Measurements from ENCODE around the gene BAAT.
"Not testable (repeated sequence)": the region's sequence is repeated elsewhere in the genome, so short reads cannot be mapped to it uniquely, and the experiment has no call there.

The BAAT gene

GRCh38 chr9:101384873-101385536, at the start of gene BAAT:
Gene BAAT (minus strand): TSS chr9:101385006. CDS start chr9:101371404, 13,602 bp downstream.
- DNase-seq = not testable (repeated sequence)

GRCh38 chr9:101433229-101433628, 48.4 kb upstream of the BAAT start:
- no peak for DNase-seq

- DNase-seq = no peak
Measured at GRCh38 chr9:101432740-101433139, 47.9 kb upstream of the BAAT start.

DNA sequence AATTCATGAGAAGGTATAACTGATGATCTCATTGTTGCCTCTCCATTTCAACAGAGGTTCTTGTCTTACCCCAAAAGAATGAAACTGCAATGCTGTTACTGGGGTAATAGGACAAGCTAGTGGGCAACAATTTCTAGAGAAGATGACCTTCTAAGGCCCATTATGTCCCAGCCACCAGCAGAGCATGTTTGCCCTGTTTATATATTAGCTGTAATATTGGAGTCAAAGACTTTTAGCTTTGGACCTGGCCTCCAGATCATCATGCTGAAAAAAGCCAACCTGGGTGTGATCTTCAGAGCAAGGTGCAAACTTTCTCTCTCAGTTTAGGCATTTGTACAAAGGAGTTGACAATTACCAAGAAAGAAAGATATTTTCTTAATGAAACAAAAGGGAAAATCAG, 47.4 kb upstream of the BAAT start:
- DNase-seq = no peak

DNA sequence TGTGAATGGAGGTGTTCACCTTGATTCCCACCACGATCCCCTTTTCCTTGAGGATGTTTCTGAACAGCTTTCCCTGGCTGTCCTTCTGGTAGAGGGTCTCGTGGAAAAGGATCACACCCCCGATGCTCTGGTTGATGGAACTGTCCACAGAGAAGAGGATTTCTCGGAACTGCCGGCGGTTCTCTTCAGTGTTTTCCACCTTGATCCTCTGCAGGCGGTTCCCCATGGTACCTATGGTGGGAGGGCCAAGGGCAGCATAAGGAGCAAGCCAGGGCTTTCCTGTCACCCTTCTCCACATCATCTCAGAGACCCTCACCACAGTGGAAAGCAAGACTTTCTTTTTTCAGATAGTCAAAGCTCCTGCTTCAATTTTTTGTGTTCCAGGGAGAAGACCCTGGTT, 44.9 kb upstream of the BAAT start:
- DNase-seq = no peak

- no peak for DNase-seq
Measured at GRCh38 chr9:101428909-101429308, 44.1 kb upstream of the BAAT start.

GRCh38 chr9:101427957-101428655, 43.3 kb upstream of the BAAT start:
- DNase-seq = no peak

DNA sequence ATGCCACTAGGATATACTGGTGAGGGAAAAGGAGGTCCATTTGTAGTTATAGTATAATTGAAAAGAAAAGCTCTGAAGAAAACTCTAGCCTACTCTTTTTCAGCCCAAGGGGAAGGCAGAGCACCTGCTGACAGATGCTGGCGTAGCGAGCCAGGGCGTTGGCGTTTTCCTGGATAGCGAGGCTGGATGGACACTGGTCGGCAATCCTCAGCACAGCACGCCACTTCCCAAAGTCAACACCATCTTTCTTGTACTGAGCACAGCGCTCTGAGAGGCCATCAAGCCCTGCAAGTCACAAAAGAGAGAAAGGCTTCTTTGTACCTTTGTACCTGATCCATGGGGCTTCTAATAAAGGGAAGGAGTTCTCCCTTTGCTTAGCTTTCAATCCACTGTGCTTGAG, 42.6 kb upstream of the BAAT start:
- no peak for DNase-seq

DNA sequence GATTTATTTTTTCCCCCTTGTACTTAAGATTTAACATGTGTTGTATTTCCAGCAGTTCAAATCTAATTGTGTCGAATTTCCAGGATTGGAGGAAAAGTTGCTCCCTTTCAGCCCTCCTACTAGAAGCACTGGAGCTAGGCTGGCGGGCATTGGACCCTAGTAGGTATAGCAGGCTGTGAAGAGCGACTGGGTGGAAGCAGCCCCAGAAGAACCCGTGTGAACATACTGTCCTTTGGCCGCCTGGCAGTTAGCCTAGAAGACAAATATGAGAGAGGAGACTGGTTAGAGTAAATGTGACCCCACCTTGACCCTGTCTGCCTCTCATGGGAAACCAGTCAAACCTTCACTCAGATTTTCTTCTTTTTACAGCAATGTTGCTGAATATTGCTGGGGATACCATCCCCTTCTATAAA, 36.9 kb upstream of the BAAT start:
- DNase-seq = no peak

DNA sequence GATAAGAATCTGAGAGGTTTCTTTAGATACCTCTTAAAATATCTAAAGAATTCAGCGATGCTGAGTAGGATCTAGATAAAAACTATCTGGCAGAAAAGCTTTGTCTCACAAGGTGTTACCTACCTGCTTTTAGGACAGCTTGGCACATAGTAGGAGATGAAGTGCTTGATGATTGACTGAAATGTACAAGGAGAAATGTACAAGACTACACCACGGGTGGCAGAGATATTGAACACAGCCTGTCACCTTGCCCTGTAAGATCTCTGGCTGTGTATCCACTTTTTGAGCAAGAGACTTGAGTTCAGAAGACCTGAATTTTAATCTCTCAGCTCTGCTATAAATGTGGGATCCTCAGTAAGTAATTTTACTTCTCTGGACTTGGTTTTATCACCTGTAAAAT, 35.1 kb upstream of the BAAT start:
- no peak for DNase-seq

GRCh38 chr9:101418518-101419430, 34.0 kb upstream of the BAAT start:
- DNase-seq = peak; percentile 37

GRCh38 chr9:101417977-101418376, 33.2 kb upstream of the BAAT start:
- DNase-seq = no peak

- DNase-seq = no peak
Measured at GRCh38 chr9:101417389-101417788, 32.6 kb upstream of the BAAT start.

GRCh38 chr9:101415578-101415977, 30.8 kb upstream of the BAAT start:
- DNase-seq = no peak

DNA sequence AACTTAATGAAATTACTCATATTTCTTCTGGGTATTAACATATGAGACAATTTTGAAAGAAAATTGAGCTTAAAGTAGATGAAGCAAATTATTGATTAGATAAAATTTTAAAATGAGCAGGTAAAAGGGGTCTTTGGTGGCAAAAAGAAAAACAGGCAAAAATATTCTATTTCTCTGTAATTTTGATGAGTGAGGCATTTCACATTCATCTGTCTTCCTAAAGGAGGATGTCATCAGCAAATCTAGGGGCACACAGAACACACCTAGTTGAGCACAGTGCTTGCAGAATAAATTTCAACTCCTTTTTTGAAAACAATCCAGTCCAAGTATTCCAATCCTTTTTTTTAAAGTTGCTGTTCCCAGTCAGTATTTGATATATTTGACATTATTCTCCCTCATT, 30.0 kb upstream of the BAAT start:
- no peak for DNase-seq

- no peak for DNase-seq
Measured at GRCh38 chr9:101409079-101409477, 24.3 kb upstream of the BAAT start.

GRCh38 chr9:101408374-101409078, 23.7 kb upstream of the BAAT start:
- DNase-seq = no peak

- no peak for DNase-seq
Measured at GRCh38 chr9:101403516-101404285, 18.9 kb upstream of the BAAT start.

DNA sequence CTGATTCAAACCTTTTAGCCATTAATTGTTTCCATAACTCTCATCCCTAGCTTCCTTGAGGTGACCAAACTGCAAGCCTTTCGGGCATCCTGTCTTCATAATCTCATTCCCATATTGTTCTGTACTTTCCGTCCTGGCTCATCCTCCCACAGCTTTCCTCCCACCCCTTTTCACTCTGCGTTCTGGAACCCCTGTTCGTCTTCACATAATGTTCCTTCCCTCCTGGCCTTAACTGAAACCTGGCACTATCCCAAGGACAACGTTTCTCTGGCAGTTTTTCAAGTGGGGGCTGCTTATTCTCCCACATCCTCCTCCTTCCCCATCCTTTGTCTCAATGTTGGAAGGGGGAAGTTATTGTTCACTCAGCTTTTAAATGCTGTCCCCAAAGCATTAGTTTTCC, 15.3 kb upstream of the BAAT start:
- no peak for DNase-seq

DNA sequence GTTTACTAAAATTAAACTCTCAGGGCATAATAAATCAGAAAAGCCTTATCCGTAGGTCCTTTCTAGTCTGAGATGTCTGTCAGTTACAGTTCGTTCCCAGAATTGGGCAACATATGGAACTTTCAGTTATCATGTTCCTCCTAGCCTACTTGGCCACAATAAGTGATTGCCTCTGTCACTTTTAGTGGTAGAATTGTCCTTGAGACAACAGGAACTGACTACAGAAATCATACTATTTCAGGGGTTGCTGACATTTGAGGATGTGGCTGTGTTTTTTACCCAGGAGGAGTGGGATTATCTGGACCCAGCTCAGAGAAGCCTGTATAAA, 14.8 kb upstream of the BAAT start:
- peak; percentile 22 for DNase-seq

DNA sequence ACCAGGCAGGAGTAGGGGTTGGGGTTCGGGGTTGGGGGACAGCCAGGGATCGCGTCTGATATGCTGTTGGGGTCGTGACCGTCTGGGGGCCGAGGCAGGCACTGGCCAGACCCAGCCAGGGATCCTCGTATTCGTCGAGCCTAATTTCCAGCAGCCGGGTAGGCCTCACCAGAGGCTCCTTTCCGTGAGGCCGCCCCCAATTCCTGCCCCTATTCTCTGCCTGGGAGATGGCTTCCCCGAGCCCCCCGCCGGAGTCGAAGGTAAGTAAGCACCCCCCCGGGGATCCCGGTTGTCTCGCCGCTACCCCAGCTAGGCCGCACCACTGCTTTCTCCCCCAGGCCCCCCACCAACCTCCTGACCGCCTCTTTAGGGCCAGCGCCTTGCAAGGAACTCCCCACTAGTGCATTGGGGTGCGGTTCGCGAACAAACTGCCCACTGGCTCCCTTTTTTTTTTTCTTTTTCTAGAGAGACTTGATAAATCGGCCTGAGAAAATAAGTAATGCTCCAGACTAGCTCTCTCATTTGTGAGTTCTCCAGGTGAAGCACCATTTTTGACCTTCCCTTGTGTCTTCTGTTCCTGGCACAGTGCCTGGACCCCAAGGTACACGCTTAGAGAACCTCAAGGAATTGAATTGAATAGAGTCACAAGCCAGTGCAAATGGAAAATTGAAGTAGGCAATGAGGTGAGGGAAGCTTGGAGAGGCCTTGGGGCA, 14.3 kb upstream of the BAAT start:
- peak; percentile 27 for DNase-seq
